GM19455 (cell line): ENCODE results near the gene IER3.
"Not testable (repeated sequence)": the region's sequence is repeated elsewhere in the genome, so short reads cannot be mapped to it uniquely, and the experiment has no call there.

Experiments
- ATAC-seq: cut with Tn5 transposase; IDR thresholded peaks from one replicate; pipeline ENCODE4 v1.9.1; 2021; ENCODE audit not compliant: unreplicated experiment

The IER3 gene

GRCh38 chr6:30769088-30769852 is 24.9 kb upstream of the IER3 start:
- no peak for ATAC-seq

- ATAC-seq: no peak
These were observed 24.3 kb upstream of the IER3 start for GRCh38 chr6:30768634-30769087.

GRCh38 chr6:30767944-30768301 is 23.6 kb upstream of the IER3 start:
- no peak for ATAC-seq

GRCh38 chr6:30767158-30767943 is 23.0 kb upstream of the IER3 start:
- ATAC-seq: no peak

- ATAC-seq: no peak
These were observed 22.3 kb upstream of the IER3 start for GRCh38 chr6:30766461-30767157.

- not testable (repeated sequence) for ATAC-seq
These were observed 21.1 kb upstream of the IER3 start for GRCh38 chr6:30765495-30765894.

- not testable (repeated sequence) for ATAC-seq
These were observed 20.2 kb upstream of the IER3 start for GRCh38 chr6:30764490-30765043.

GRCh38 chr6:30763618-30764489 is 19.5 kb upstream of the IER3 start:
- no peak for ATAC-seq

- ATAC-seq: no peak
These were observed 18.8 kb upstream of the IER3 start for GRCh38 chr6:30763155-30763617.

GRCh38 chr6:30761791-30762429 is 17.6 kb upstream of the IER3 start:
- no peak for ATAC-seq

GRCh38 chr6:30760549-30760948 is 16.2 kb upstream of the IER3 start:
- no peak for ATAC-seq

GRCh38 chr6:30759575-30760239 is 15.4 kb upstream of the IER3 start:
- no peak for ATAC-seq

GRCh38 chr6:30757261-30757904 is 13.0 kb upstream of the IER3 start:
- no peak for ATAC-seq

- ATAC-seq: not testable (repeated sequence)
These were observed 12.2 kb upstream of the IER3 start for GRCh38 chr6:30756405-30757003.

GRCh38 chr6:30754631-30755030 is 10.3 kb upstream of the IER3 start:
- ATAC-seq: no peak

GRCh38 chr6:30752157-30752927 is 8.0 kb upstream of the IER3 start:
- ATAC-seq: no peak

- ATAC-seq: no peak
These were observed 6.0 kb upstream of the IER3 start for GRCh38 chr6:30750379-30750668.
